ENCODE data around the gene AHI1.

The AHI1 gene

DNA sequence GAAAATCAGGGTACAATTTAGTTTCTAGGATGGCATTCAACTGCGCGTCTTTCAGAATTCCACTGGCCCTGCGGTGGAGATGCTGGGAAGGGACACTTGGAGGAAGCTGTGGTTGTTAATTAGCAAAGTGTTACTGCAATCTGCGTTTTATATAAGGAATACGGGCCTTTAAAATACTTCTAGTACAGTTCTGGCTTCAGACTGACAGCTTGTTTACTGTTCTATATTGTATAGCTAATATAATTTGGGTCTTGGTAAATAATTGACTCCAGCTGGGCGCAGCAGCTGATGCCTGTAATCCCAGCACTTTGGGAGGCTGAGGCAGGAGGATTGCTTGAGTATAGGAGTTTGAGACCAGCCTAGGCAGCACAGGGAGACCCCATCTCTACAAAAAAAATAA, 252.7 kb downstream of the AHI1 start:
- no peak for DNase-seq (ENCODE audit: low spot score)
- TF ChIP-seq, protein P1, sequence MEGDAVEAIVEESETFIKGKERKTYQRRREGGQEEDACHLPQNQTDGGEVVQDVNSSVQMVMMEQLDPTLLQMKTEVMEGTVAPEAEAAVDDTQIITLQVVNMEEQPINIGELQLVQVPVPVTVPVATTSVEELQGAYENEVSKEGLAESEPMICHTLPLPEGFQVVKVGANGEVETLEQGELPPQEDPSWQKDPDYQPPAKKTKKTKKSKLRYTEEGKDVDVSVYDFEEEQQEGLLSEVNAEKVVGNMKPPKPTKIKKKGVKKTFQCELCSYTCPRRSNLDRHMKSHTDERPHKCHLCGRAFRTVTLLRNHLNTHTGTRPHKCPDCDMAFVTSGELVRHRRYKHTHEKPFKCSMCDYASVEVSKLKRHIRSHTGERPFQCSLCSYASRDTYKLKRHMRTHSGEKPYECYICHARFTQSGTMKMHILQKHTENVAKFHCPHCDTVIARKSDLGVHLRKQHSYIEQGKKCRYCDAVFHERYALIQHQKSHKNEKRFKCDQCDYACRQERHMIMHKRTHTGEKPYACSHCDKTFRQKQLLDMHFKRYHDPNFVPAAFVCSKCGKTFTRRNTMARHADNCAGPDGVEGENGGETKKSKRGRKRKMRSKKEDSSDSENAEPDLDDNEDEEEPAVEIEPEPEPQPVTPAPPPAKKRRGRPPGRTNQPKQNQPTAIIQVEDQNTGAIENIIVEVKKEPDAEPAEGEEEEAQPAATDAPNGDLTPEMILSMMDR (IDR thresholded peaks at IDR 0.05; ENCODE audit: borderline replicate concordance, control extremely low read depth, extremely low read depth, insufficient read depth, missing control alignments) = no peak
- in situ Hi-C loops (cut with MboI; ENCODE audit: low sequenced_read_pairs, unreplicated experiment) = no loop called here

- no peak for DNase-seq (ENCODE audit: low spot score)
- in situ Hi-C loops (cut with MboI; ENCODE audit: low sequenced_read_pairs, unreplicated experiment) = no loop called here
- TF ChIP-seq, protein P1 (IDR thresholded peaks at IDR 0.05; ENCODE audit: borderline replicate concordance, control extremely low read depth, extremely low read depth, insufficient read depth, missing control alignments) = no peak
These were observed 253.4 kb downstream of the AHI1 start for GRCh38 chr6:135243871-135244796.

GRCh38 chr6:135240711-135241110, 256.8 kb downstream of the AHI1 start:
- TF ChIP-seq, protein P1 (IDR thresholded peaks at IDR 0.05; ENCODE audit: borderline replicate concordance, control extremely low read depth, extremely low read depth, insufficient read depth, missing control alignments) = no peak
- in situ Hi-C loops (cut with MboI; ENCODE audit: low sequenced_read_pairs, unreplicated experiment) = no loop called here
- no peak for DNase-seq (ENCODE audit: low spot score)

DNA sequence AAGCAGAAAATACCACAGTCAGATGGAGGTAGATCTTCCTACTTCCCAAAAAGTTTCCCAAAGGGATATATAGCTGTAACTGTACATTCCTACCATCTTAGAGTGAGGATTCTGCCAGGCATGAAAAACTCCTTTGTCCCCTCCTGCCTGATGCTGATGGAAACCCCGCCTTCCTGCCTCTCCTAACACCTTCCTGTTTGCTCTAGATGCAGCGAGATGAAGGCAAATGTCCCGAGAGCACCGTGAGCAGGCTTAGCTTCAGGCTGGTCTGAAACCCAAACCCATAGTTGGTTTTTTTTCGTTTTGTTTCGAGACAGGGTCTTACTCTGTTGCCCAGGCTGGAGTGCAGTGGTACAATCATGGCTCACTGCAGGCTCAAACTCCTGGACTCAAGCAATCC, 260.8 kb downstream of the AHI1 start:
- in situ Hi-C loops (cut with MboI; ENCODE audit: low sequenced_read_pairs, unreplicated experiment) = no loop called here
- TF ChIP-seq, protein P1 (IDR thresholded peaks at IDR 0.05; ENCODE audit: borderline replicate concordance, control extremely low read depth, extremely low read depth, insufficient read depth, missing control alignments) = no peak

GRCh38 chr6:135236319-135236718, 261.2 kb downstream of the AHI1 start:
- DNase-seq (ENCODE audit: low spot score) = no peak
- in situ Hi-C loops (cut with MboI; ENCODE audit: low sequenced_read_pairs, unreplicated experiment) = no loop called here
- TF ChIP-seq, protein P1 (IDR thresholded peaks at IDR 0.05; ENCODE audit: borderline replicate concordance, control extremely low read depth, extremely low read depth, insufficient read depth, missing control alignments) = no peak

More for the DNA sequence above, 260.8 kb downstream of the AHI1 start:
- no peak for DNase-seq (ENCODE audit: low spot score)

DNA sequence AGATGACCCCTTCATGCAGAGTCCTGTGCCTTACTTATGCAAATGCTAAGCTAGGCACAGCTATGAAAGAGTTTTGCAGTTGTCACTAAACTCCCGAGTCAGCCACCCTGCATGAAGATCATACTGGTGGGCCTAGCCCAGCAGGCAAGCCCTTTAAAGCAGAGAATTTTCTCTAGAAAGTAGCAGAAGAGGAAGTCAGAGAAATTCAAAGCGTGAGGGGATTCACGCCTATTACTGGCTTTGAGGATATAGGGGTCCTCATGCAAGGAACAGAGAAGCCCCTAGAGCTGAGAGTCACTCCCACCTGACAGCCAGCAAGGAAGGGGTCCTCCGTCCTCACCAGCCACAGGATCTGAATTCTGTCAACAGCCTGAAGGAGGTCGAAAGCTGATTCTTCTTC, 261.8 kb downstream of the AHI1 start:
- in situ Hi-C loops (cut with MboI; ENCODE audit: low sequenced_read_pairs, unreplicated experiment) = no loop called here
- DNase-seq (ENCODE audit: low spot score) = no peak
- TF ChIP-seq, protein P1 (IDR thresholded peaks at IDR 0.05; ENCODE audit: borderline replicate concordance, control extremely low read depth, extremely low read depth, insufficient read depth, missing control alignments) = no peak
